Measurements from ENCODE around the gene SH3TC2. TPM values are rescaled to one million over a fixed set of nuclear protein-coding genes. Genes with fewer than 3 reads are reported as not detected.

Gene SH3TC2
- total RNA-seq, 2 donors from 2014 or later: 0.72 to 5.6 TPM

Other genes starting within 250 kb of the SH3TC2 start
- gene ADRB2, start 236.5 kb downstream of the SH3TC2 start, total RNA-seq: 1 to 10 TPM; 2.9 to 5.7 TPM
- gene ABLIM3, start 78.4 kb upstream of the SH3TC2 start, total RNA-seq: 10 to 100 TPM in 1 of 2 donors, under 1 TPM in 1; 0.55 to 18.5 TPM
- under 1 TPM in 1 of 2 donors, not detected in 1; 0.52 TPM for gene AFAP1L1, start 208.8 kb upstream of the SH3TC2 start, total RNA-seq